EL (cell line): ENCODE results near the gene OTOG.

Experiments
- DNase-seq: peaks from one replicate; pipeline ENCODE4 v3.0.0-alpha.2; 2016

The OTOG gene, protein sequence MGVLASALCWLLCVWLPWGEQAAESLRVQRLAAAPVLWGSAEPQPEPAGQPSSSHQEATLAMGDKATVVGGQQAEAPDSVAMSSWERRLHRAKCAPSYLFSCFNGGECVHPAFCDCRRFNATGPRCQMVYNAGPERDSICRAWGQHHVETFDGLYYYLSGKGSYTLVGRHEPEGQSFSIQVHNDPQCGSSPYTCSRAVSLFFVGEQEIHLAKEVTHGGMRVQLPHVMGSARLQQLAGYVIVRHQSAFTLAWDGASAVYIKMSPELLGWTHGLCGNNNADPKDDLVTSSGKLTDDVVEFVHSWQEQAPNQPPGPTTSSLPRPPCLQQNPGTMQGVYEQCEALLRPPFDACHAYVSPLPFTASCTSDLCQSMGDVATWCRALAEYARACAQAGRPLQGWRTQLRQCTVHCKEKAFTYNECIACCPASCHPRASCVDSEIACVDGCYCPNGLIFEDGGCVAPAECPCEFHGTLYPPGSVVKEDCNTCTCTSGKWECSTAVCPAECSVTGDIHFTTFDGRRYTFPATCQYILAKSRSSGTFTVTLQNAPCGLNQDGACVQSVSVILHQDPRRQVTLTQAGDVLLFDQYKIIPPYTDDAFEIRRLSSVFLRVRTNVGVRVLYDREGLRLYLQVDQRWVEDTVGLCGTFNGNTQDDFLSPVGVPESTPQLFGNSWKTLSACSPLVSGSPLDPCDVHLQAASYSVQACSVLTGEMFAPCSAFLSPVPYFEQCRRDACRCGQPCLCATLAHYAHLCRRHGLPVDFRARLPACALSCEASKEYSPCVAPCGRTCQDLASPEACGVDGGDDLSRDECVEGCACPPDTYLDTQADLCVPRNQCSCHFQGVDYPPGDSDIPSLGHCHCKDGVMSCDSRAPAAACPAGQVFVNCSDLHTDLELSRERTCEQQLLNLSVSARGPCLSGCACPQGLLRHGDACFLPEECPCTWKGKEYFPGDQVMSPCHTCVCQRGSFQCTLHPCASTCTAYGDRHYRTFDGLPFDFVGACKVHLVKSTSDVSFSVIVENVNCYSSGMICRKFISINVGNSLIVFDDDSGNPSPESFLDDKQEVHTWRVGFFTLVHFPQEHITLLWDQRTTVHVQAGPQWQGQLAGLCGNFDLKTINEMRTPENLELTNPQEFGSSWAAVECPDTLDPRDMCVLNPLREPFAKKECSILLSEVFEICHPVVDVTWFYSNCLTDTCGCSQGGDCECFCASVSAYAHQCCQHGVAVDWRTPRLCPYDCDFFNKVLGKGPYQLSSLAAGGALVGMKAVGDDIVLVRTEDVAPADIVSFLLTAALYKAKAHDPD (N-terminal part only)

DNA sequence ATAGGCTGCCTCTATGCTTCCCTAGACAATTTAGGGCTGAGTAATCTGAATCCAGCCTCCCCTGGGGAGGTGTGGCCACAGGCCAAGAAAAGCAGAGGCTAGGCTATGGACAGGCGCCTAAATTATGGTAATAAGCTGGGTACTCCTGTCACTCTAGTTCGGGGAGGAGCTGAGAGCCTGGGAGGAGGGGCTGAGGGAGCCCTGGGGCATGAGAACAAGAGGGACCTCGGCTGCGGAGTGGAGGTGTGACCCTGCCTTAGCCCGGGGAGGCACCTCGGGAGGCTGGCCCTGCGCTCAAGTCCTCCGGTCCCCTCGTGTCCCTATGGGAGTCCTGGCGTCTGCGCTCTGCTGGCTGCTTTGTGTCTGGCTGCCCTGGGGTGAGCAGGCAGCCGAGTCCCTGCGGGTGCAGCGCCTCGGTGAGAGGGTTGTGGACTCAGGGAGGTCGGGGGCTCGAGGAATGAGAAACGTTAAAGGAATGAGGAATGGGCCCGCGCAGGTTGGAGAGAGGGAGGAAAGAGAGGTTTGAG is at the start of gene OTOG:
Gene OTOG (plus strand): TSS at position 209 of the 527 bp plus-strand sequence. CDS start 114 bp downstream, at position 323.
- DNase-seq, result peak; percentile 24

DNA sequence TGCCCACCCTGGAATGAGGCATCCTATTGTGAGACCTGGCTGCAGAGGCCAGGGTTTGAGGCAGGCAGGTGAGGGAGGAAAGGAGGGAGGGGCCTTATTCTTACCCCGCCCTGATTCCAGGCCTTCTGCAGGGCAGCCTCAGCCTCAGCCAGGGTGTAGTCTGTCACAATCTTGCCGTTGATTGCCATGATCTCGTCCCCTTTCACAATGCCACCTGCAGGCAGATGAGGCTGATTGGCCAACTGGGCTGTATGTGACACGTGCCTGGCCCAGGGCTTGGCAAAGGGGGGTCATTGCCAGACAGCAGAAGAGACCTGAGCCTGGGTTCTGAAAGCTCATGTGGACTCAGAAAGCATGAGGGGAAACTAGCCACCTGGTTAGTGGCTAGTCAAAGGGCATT is 49.0 kb upstream of the OTOG start:
- no peak for DNase-seq

DNA sequence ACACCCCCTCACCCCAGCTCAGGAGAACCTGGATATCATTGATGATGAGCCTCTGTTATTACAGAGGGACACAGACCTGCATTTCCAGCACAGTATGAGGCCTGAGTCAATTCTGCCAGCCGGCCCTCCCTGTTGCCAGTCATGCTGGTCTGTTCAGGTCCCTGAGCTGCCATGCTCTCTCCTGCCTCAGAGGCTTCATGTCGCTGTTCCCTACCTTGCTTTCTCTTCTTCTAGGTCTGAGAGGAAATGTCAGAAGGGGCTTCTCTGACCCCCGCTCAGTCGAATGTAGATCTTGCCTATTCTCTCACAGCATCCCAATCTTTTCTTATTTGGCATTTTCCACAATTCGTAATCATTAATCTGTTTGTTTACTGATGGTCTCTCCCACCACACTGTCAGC is 48.6 kb upstream of the OTOG start:
- DNase-seq, result peak; percentile 14

DNA sequence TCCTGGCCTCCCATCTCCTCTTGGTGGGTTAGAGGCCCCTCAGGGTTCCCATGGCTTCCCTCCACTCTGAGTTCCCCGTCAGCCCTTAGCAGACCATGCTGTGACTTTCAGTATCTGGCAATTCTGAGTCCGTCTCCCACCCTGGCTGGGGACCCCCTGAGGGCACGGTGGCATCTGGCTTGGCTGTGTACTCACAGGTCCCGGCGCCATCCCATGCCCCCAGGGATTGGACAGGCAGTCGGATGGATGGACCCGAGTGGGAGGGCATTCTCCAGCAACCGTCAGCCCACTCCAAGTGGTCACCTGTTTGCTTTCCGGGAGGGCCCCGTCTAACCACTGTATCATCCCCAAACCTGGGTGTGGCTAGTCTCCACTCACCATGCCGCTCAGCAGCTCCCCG is 46.4 kb upstream of the OTOG start:
- DNase-seq, result no peak

DNA sequence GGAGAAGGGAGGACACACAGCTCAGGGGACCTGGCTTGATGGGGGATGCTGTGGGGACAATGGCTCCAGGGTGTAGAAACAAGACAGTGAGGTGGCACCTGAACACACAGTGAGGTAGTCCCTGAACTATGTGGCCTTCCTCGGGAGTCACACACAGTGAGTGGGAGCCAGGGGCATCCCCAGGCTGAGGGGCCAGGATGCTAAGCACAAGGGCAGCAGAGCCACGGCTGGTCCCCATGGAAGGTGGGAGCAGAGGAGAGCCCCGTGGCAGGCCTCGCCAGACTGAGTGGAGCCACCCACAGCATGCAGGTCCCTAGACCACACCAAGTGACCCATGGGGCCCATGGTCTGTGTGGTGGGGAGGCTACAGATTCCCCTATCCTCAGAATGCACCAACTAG is 44.4 kb upstream of the OTOG start:
- DNase-seq, result no peak

DNA sequence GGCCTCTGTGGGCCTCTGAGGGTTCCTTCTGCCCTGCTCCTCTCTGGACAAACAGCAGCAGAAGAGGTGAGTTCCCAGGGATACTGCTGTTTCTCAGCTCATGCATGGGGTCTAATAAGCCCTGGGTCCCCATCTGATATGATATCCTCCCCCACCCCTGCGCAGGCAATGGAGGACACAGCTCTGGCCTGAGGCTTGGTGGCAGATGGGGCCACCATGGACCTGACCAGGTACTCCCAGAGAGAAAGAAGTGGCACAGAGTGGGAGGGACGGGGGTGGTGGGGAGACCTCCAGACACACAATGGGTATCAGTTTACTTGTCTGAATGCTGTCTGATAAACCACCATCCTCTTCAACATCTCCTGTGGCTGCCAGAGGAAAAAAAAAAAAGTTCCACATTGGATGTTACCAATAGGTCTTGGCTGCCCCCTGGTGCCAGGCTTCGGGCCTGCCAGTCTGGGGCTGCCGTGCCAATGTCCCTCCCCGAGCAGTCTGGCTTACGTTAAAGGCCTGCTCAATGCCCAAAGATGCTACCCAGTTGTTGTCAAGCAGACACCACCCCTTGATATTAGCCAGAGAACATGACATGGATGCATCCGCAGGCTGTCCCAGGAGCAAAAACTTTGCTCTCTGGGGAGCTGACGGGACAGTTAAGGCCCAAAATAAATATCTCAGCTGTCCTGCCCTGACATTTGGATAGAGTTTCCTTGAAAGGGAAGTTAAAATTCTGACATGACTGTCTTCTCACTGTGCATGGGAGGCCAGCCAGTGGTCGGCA is 42.5 kb upstream of the OTOG start:
- DNase-seq, result peak; percentile 68

DNA sequence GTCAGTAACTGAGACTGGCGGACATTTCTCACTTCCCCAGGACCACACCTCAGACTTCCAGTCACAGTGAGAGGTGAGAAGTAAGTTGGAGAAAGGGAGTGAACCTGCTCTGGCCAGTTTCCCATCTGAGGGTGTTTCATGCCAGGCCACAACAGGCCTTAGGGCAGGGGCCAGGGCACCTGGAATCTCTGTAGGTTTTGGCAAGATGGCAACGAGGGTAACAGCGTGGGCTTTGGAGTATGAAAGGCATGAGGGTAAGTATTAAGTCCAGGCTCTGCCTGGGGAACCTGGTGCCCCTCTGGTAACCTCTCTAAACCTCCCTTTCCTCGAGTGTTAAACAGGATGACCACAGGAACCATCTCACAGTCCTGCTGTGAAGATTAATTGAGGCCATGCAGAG is 41.9 kb upstream of the OTOG start:
- DNase-seq, result no peak

DNA sequence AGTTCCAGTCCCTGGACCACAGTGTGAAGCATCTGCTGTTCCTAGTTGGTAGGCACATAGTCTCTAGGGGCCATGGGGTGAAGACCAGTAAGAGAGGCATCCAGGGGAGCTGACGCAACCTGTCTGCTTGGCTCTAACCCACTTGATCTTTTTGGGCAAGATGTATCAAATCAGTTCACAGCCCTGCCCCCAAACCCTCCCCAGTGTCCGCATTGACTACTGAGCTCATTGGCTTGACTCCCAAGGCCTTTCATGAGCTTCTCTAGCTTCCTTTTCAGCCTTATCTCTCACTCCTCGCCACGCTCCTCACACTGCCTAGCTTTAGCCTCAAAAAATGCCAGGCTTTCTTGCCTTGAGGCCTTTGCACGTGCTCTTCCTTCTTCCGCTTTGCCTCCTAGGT is 40.7 kb upstream of the OTOG start:
- DNase-seq, result no peak

DNA sequence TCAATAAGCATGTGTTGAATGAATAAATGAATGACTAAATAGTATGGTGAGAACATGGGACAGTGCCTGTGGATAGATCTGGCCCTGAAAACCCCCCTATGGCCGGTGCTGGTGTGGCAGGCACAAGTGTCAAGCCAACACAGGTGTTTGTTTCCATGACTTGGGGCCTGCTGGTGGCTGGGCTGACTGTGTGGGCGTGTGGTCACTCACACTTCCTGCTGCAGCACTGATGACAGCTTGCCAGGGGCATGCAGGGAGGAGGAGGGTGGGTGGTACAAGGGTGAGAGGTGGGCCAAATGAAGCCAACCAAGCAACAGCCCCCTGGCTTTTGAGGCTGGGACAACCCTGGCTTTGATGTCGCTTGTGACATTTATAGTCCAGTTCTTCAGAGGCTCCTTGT is 40.1 kb upstream of the OTOG start:
- no peak for DNase-seq

DNA sequence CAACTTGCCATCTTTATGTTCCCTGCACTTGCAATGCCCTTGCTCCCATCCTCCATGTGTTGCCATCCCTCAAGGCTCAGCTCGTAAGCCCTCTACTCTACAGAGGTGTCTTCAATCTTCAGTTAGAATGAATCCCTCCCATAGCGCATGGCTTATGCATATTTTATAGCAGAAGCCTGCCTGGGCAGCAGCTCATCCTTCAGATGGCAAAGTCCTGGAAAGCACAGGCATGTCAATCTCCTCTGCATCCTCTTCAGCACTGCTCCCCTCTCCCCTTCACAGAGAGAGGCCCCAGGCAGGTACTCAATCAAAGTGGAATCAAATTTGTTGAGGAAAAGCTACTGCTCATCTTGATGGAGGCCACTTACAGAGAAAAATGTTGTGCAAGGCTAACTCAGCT is 39.3 kb upstream of the OTOG start:
- no peak for DNase-seq

DNA sequence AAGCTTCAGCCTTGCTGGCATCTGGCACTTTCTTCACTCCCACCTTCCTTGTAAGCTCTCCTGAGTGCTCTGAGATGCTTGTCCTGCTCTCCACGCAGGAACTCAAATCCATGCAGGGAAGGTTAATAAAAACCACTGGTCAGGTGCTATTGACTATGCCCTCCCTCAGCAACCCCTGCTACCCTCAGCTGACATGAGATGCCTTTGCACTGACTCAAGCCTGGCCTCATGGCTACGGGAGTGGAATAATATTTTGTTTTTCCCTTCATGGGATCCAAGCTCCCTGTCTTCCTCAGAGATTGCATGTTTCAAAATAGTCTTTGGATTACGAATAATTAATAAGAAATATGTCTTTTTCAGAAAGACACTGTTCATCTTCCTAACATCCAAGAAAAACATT is 38.8 kb upstream of the OTOG start:
- peak; percentile 40 for DNase-seq

DNA sequence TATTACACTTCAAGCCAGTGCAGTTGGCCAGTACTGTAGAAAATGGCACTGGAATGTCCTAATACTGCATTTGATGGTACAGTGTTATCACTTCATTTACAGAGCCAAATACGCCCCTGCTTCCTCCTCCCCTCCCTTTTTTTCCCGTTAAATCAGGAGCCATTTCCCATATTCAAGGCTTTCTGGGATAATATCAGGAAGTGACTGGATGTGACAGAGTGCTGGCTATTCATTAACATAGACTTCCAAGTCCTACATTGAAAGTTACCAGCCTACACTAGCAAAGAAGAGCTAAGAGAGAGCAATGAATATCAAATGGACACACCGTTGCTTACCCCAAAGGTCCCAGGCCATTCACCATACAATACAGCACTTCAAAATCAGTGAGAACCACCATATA is 38.3 kb upstream of the OTOG start:
- DNase-seq, result no peak

DNA sequence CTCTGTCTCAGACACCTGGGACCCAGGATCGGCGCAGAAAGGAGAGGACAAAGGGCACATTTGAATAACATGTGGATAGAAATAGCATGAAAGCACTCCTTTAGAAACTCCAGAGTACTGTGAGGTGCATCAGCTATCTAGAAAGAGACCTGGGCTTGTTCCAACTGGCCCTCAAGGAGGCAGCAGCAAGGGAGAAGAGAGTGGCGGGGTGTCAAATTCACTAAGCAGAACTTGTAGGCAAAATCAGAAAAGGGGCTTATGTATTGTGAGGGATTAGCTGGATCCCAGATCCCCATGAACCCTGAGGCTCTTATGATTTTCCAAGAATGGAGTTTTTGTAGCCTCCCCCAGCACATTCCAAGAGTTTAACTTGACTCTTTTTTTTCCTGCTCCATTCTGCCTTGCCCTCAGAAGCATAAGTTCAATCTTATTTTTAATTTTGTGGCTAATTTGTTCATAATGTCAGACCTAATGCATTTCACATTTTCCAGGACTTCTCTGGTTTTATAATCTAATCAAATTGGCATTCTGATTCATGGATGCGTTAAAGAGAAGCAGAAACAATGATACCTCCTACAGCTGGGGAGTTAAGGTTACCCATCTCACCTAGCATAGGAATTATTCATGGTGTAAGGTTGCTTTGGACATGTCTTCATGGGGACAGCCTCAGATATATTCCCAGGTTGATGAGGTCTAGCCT is 36.4 kb upstream of the OTOG start:
- DNase-seq, result no peak

DNA sequence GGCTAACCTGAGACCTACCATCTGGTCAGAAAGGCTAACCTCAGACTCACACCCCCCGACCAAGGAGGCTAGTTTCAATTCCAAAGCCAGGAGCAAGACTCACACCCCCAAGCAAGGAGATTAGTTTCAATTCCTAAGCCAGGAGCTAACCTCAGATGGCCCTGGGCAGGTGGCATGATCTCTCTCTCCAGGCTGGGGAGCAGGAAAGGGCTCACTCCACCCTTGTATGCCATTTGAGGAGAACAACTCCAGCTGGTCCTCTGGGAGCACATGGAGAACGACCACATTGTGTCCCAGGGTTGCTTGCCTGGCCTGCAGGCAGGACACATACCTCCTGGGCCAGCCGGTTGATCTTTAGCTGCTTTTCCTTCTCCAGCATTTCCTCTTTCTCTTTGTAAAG is 35.5 kb upstream of the OTOG start:
- DNase-seq, result no peak

DNA sequence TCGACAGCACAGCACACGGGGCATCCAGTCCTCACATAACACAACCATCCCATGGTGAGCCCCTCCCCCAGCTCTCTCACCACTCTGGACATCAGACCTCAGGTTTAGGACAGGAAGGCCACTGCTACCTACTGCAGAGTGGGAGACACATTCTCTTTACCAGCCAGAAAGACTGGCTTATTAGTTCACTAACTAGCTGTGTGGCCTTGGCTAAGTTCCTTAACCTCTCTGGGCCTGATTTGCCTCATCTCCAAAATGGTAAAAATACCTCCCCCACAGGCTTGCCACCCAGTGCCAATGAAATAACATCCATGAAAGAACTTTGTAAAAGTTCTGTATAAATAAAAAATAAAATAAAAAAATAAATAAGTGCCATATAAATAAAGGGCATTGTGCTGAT is 35.0 kb upstream of the OTOG start:
- no peak for DNase-seq

DNA sequence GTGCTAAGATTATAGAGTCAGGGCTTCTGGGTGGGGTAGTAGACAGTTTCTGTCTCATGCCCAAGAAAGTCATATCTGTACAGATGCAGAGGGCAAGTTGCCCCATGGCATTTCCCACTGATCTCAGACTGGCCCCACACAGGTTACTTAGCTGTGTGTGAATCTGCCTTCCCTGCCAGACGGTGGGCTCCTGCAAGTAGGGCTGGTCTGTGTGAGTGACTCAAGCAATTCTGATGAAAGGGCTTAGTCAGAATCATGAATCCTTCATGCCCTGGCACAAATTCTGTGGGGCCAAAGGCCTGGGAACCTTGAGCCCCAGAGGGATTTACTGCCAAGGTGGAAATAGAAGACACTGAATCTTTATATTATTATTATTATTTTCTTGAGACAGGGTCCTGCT is 33.2 kb upstream of the OTOG start:
- DNase-seq, result peak; percentile 19

DNA sequence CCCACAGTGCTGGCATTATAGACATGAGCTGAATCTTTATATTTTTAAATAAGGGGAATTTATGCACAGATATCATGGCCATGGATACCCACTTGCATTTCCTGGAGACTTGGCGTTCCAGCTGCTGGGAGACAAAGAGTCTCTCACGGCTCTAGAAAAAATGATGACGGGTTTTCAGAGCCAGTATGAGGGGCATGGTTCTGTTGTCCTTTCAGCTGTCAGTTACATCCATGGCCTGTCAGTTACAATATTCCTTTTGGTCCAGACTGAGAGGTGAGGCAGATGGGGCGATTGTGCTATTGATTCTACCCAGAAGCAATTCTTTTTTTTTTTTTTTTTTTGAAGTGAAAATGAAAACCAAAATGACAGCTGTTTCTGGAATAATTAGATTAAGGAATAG is 32.6 kb upstream of the OTOG start:
- DNase-seq, result no peak

DNA sequence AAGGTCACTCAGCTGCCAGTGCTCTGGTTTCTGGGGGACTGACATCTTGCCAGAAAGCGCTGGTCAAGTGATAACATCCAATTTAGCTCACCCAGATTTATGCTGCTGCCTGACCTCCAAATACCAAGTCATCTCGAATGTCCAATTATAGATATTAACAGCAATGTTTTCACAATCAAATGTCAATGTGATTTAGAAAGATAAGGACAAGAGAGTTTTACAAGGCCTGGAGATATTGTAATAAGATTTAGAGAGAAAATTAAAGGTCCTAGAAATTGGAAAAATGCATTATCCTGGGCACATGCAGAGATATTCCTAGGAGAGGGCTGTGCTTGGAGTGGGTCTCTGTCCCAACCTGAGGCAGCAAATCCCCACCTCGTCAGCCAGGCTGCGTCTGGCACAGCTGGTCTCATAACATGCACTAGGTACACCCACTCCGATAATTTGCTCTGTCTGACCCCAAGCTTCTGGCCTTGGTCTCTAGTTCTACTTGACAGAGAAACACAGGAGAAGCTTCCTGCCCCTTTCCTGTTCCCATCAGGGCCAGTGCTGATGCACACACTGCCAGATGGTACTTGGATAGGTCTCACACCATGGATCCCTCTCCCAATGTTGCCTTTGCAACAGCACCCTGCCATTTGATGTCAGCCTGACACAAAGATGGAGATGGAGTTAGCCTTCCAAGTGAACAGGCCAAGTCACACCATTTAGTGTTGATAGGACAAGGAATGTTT is 31.4 kb upstream of the OTOG start:
- no peak for DNase-seq

DNA sequence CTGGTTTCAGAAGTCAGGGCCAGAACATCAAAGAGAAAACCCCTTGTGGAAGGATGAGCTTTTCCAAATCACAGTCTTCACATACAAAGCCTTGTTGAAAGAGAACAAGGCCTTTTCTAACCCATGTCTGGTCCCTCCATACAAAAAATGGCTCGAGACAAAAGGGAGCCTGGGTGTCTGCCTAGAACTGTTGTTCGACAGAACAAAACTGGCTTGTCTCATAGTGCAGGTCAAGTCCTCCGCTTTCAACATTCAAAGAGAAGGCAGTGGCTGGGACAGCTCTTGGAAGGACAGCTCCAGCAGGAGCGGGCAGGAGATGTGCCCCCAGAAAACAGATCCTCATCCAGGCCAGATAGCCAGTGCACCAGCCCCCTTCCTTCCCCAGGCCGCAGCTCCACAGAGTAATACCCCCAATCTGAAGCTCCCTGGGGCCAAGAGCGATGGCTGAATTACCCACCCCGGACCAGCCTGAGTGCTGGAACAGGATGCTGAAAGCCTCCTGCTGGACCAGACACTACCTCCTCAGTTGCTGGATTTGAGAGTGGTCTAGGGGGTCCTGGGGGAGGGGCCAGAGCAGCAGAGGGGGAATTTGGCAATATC is 30.4 kb upstream of the OTOG start:
- DNase-seq, result no peak

DNA sequence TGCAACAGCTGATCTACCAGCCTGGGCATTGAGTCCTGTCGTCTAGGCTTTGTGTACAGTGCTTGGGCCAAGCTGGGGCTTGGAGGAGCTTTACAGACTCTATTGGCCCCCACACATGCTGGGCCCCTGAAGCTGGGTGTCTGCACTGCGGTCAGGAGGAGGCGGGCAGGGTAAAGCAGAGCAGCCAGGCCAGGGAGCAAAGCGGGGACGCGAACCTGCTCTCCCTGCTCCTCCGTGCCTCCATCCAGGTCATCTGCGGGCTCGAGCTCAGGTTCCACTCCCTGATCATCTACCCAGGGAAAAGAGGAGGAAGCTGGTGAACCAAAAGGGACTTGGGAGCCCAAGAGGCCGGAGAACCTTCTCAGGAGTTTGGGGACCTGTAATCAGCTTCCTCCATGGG is 29.9 kb upstream of the OTOG start:
- DNase-seq, result no peak
